ENCODE results near the gene TCP11. TPM values are rescaled to one million over a fixed set of nuclear protein-coding genes. Genes with fewer than 3 reads are reported as not detected.
A peak's percentile ranks its signal among the peaks of the same experiment; 100 is the strongest.

TCP11 gene
- total RNA-seq, 6 experiments from 2014 or later, result 0.31 TPM; not detected in 5

- 96% methylated on average over 4 of the region's 22 CpGs for WGBS (ENCODE audit: insufficient coverage, low coverage, low lambda C conversion rate, missing lambda C conversion rate)
- no peak overlapping the region for H3K27ac ChIP-seq
- H3K9me3 ChIP-seq, result no peaks in the 10 kb centered on the region
- ATAC-seq (peak in 2 of 4 donors; percentile 2), DNase-seq (peak in 1 of 3 donors; percentile 49)
- no peak overlapping the region for H3K4me3 ChIP-seq
- TF ChIP-seq CTCF (IDR thresholded peaks at IDR 0.05), result no peak
- no peak for TF ChIP-seq POLR2A (IDR thresholded peaks at IDR 0.05)
- peaks cover 0 to 46% (median 9%) of the 10 kb centered on the region in 4 donors for H3K36me3 ChIP-seq
- H3K27me3 ChIP-seq, result no peaks in the 10 kb centered on the region
- intact Hi-C loops (cut with DNase I), result no loop called here
- H3K4me1 ChIP-seq, result peaks cover 0 to 14% (median 6%) of the 10 kb centered on the region in 4 donors
Observed at GRCh38 chr6:35087361-35088280, 53.5 kb downstream of the TCP11 start.

- no peak overlapping the region for H3K4me3 ChIP-seq
- peaks cover 0 to 14% (median 6%) of the 10 kb centered on the region in 4 donors for H3K4me1 ChIP-seq
- no peaks in the 10 kb centered on the region for H3K9me3 ChIP-seq
- 78% methylated on average over 4 of the region's 12 CpGs for WGBS (ENCODE audit: insufficient coverage, low coverage, low lambda C conversion rate, missing lambda C conversion rate)
- DNase-seq (peak in 1 of 3 donors; percentile 39), ATAC-seq (no peak)
- no peak overlapping the region for H3K27ac ChIP-seq
- TF ChIP-seq POLR2A (IDR thresholded peaks at IDR 0.05), result no peak
- no peaks in the 10 kb centered on the region for H3K27me3 ChIP-seq
- peaks cover 0 to 49% (median 9%) of the 10 kb centered on the region in 4 donors for H3K36me3 ChIP-seq
- intact Hi-C loops (cut with DNase I), result no loop called here
Observed at GRCh38 chr6:35086636-35087360, 54.3 kb downstream of the TCP11 start.

- H3K9me3 ChIP-seq, result no peaks in the 10 kb centered on the region
- 95% methylated on average over 10 of the region's 10 CpGs for WGBS (ENCODE audit: insufficient coverage, low coverage, low lambda C conversion rate, missing lambda C conversion rate)
- no peak for TF ChIP-seq POLR2A (IDR thresholded peaks at IDR 0.05)
- TF ChIP-seq CTCF (IDR thresholded peaks at IDR 0.05), result no peak
- intact Hi-C loops (cut with DNase I), result no loop called here
- no peaks in the 10 kb centered on the region for H3K27me3 ChIP-seq
- H3K4me1 ChIP-seq, result peaks cover 0 to 14% (median 6%) of the 10 kb centered on the region in 4 donors
- no peak overlapping the region for H3K27ac ChIP-seq
- DNase-seq (no peak), ATAC-seq (no peak)
- H3K4me3 ChIP-seq, result no peak overlapping the region
- H3K36me3 ChIP-seq, result peaks cover 0 to 51% (median 9%) of the 10 kb centered on the region in 4 donors
Observed at GRCh38 chr6:35086282-35086632, 54.9 kb downstream of the TCP11 start.

GRCh38 chr6:35085359-35086281 is 55.5 kb downstream of the TCP11 start:
- peaks cover 0 to 55% (median 9%) of the 10 kb centered on the region in 4 donors for H3K36me3 ChIP-seq
- intact Hi-C loops (cut with DNase I), result no loop called here
- H3K4me1 ChIP-seq, result peaks cover 0 to 14% (median 6%) of the 10 kb centered on the region in 4 donors
- peak in 1 of 3 donors; percentile 39 for DNase-seq
- ATAC-seq, result no peak
- H3K27ac ChIP-seq, result no peak overlapping the region
- no peaks in the 10 kb centered on the region for H3K27me3 ChIP-seq
- H3K9me3 ChIP-seq, result no peaks in the 10 kb centered on the region
- no peak for TF ChIP-seq CTCF (IDR thresholded peaks at IDR 0.05)
- no peak for TF ChIP-seq POLR2A (IDR thresholded peaks at IDR 0.05)
- no peak overlapping the region for H3K4me3 ChIP-seq
- 90% methylated on average over 15 of the region's 30 CpGs for WGBS (ENCODE audit: insufficient coverage, low coverage, low lambda C conversion rate, missing lambda C conversion rate)

Measured in right lobe of liver (tissue), 6 donors.